Thyroid gland (tissue), 4 donors: ENCODE measurements around the gene MLLT1. TPM values are rescaled to one million over a fixed set of nuclear protein-coding genes. Genes with fewer than 3 reads are reported as not detected.

ENCODE experiments used
- DNase-seq, 2 donors: peaks; one replicate each; pipeline ENCODE4 v3.0.0-alpha.2; 2019
- H3K27ac ChIP-seq, 3 donors: fragments of 200-600 bp; sonication (generic); 1 replicate in 2 of 3; 2 replicates in 1 of 3; pipeline ENCODE4 v1.5.1; 2016 to 2019; ENCODE audit warnings: mild to moderate bottlenecking in 1 of 3, moderate library complexity in 1 of 3
- H3K27me3 ChIP-seq: fragments of 200-600 bp; sonication (generic); one replicate; pipeline ENCODE4 v1.5.1; 2019
- H3K36me3 ChIP-seq, 2 donors: fragments of 200-600 bp; sonication (generic); one replicate each; pipeline ENCODE4 v1.5.1; 2016 to 2019
- H3K4me1 ChIP-seq, 2 donors: fragments of 200-600 bp; sonication (generic); one replicate each; pipeline ENCODE4 v1.5.1; 2017 to 2019
- H3K4me3 ChIP-seq, 3 donors: fragments of 200-600 bp; sonication (generic); replicated peaks in 1 of 3; 1 replicate in 2 of 3; 2 replicates in 1 of 3; pipeline ENCODE4 v1.5.1; 2016; ENCODE audit warnings: mild to moderate bottlenecking in 1 of 3
- H3K9me3 ChIP-seq: fragments of 200-600 bp; sonication (generic); one replicate; pipeline ENCODE4 v1.5.1; 2017
- POLR2A ChIP-seq, 2 donors: fragments of 450-650 bp; IDR thresholded peaks; one replicate each; pipeline ENCODE4 v1.6.1; 2017; ENCODE audit warnings: antibody characterized with exemption in 2 of 2, mild to moderate bottlenecking in 2 of 2, moderate library complexity in 1 of 2
- WGBS, 2 donors: methylation state at CpG; one replicate each; pipeline ENCODE4 v1.1.5; 2017; 5-methylcytosine and 5-hydroxymethylcytosine counted together
- intact Hi-C: fragments of 100-400 bp; cut with DNase I; formaldehyde crosslinking; loops from one replicate; pipeline ENCODE4 v1.15.1; 2023
- total RNA-seq, 4 donors: library from RNA; depleted of rRNA; stranded (reverse); fragments of >200 nt; gene quantifications; one replicate each; pipeline ENCODE4 v1.2.3, GENCODE V29; 2016
- TF ChIP-seq, protein P1 (sequence below), 6 experiments: fragments of 200-600 bp in 3 of 6; fragments of 450-650 bp in 3 of 6; sonication (generic) in 3 of 6; IDR thresholded peaks; one replicate each; pipeline ENCODE4 v1.5.1; 2016 to 2019; ENCODE audit warnings: antibody characterized with exemption in 6 of 6, mild to moderate bottlenecking in 2 of 6, inconsistent platforms in 1 of 6, moderate library complexity in 1 of 6

Gene MLLT1
- total RNA-seq, 4 donors from 2014 or later, result 19.2 to 35.0 (median 26.7) TPM

GRCh38 chr19:6221878-6222746 is 57.7 kb downstream of the MLLT1 start:
- no peaks in the 10 kb centered on the region for H3K27me3 ChIP-seq
- DNase-seq, result peak; percentile 55 to 58
- peaks cover 40 to 57% of the 10 kb centered on the region in 2 donors for H3K4me1 ChIP-seq
- H3K36me3 ChIP-seq, result peaks cover 22 to 27% of the 10 kb centered on the region in 2 donors
- H3K27ac ChIP-seq, result no peak overlapping the region
- TF ChIP-seq, protein P1, sequence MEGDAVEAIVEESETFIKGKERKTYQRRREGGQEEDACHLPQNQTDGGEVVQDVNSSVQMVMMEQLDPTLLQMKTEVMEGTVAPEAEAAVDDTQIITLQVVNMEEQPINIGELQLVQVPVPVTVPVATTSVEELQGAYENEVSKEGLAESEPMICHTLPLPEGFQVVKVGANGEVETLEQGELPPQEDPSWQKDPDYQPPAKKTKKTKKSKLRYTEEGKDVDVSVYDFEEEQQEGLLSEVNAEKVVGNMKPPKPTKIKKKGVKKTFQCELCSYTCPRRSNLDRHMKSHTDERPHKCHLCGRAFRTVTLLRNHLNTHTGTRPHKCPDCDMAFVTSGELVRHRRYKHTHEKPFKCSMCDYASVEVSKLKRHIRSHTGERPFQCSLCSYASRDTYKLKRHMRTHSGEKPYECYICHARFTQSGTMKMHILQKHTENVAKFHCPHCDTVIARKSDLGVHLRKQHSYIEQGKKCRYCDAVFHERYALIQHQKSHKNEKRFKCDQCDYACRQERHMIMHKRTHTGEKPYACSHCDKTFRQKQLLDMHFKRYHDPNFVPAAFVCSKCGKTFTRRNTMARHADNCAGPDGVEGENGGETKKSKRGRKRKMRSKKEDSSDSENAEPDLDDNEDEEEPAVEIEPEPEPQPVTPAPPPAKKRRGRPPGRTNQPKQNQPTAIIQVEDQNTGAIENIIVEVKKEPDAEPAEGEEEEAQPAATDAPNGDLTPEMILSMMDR (IDR thresholded peaks at IDR 0.05), result no peak
- no peak for TF ChIP-seq POLR2A (IDR thresholded peaks at IDR 0.05)
- WGBS, 2 donors, result 83 to 91% methylated on average over 28 to 36 of the region's 40 CpGs
- intact Hi-C loops, result loop anchor here (2.0 kb wide), 1 partner anchor 77 kb away; no protein-coding TSS in a partner anchor
- no peaks in the 10 kb centered on the region for H3K9me3 ChIP-seq
- no peak overlapping the region for H3K4me3 ChIP-seq

DNA sequence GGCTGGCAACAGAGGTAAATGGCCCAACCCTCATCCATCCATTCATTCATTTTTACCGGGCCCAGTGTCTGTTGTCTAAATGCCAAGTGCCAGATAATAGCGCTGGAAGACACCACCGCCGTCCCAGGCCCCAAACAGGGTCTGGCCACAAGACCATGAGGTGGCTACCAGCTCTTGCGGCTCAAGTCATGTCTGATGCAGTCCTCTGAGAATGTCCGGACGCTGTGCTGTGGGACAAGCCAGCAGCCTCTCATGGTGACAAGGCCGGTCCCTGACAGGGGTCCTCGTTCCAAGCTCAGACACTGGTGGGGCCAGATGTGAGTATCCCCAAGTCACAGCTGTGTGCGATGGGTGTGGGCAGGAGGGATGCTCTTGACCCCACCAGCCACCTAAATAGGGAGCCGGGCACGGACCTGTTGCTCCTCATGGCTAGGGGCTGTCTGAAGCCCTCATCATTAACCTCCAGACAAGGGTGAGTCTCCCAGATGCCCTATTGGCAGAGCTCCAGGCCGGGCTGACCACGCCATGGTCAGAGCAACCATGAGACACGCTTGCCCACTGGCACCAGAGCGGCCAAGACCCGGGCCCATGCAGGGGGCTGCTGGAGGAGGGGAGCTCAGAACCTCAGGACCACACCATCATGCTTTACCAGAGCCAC is 58.4 kb downstream of the MLLT1 start:
- intact Hi-C loops, result loop anchor here (2.0 kb wide), 1 partner anchor 77 kb away; no protein-coding TSS in a partner anchor
- peaks cover 46 to 64% of the 10 kb centered on the region in 2 donors for H3K4me1 ChIP-seq
- H3K27me3 ChIP-seq, result no peaks in the 10 kb centered on the region
- H3K27ac ChIP-seq, result no peak overlapping the region
- peaks cover 17 to 20% of the 10 kb centered on the region in 2 donors for H3K36me3 ChIP-seq
- H3K9me3 ChIP-seq, result no peaks in the 10 kb centered on the region
- 89 to 93% methylated on average over 11 of the region's 17 CpGs for WGBS, 2 donors
- DNase-seq, result no peak
- no peak overlapping the region for H3K4me3 ChIP-seq
- no peak for TF ChIP-seq POLR2A (IDR thresholded peaks at IDR 0.05)
- TF ChIP-seq, protein P1 (IDR thresholded peaks at IDR 0.05), result no peak

DNA sequence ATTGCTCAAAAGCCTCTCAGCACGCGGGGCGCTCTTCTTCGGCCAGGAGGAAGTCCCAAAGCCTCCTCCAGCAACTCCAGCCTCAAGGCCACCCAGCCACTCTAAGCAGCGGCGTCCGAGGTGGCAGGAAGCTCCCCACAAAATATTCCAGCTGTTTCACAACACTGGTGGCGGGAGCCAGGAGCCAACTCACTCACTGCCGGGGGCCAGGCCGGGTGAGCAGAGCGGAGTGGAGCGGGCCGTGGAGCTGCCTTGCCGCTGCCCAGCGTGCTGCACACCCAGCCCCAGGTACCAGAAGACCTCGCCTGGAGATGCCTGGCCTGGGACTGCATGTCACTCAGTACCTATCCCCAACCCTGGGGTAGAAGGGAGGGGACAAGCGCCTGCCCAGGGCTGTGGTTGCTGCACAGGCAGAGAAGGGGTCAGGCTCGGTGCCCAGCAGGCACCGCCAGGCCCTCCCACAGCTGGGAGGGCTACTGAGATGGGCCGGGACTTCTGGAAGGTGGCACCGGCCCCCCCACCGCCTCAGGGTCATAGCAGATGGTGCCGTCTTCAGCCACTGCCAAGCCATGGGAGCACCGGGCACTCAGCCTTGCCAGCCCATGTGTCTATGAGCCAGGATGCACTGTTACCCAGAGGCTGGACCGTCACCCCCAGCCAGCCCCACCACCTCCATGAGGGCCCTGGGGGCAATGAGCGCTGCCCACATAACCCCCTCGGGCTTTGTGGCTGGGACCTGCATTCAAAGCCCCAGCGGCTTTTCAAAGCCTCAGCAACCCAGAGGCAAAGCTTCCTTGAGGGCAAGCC is 59.2 kb downstream of the MLLT1 start:
- no peak overlapping the region for H3K27ac ChIP-seq
- no peak for DNase-seq

DNA sequence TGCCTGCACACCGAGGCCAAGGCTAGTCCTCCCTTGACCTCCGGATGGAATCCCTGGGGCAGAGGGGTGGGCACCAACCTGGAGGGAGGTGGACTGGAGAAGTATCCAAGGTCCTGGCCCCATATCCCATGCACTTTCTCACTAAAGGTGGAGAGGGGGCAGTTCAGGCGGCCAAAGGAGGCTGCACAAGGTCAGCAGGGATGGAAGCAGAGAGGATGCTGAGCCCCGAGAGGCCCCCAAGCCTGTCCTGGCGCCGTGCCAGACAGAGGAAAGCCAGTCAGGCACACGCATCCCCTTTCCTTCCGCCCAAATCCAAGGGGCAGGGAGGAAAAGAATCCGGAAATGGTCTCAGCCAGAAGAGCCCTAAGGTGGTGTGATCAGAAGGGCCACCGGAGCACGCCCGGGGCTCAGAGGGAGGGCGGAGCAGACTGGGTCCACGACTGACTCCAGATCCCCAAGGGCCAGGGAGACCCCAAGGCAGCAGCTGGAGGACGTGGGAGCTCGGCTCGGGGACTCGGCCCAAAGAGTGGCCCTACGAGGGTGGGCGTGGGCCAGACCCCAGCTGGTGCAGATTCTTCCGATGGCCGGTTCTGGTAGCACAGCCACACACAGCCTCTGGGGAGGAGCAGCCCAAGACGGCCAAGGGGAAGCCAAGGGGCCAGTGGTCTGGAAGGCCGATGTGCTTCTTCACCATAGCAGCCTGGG is 60.0 kb downstream of the MLLT1 start:
- intact Hi-C loops, result loop anchor here (2.0 kb wide), 1 partner anchor 79 kb away; no protein-coding TSS in a partner anchor
- Histone ChIP-seq H3K27me3 (no peaks in the 10 kb centered on the region), H3K4me3 (no peak overlapping the region), H3K27ac (peak overlapping the region in 1 of 3 donors; percentile 9), H3K36me3 (peaks cover 10 to 15% of the 10 kb centered on the region in 2 donors), H3K4me1 (peaks cover 50 to 68% of the 10 kb centered on the region in 2 donors), H3K9me3 (no peaks in the 10 kb centered on the region)
- TF ChIP-seq, protein P1 (IDR thresholded peaks at IDR 0.05), result no peak
- no peak for TF ChIP-seq POLR2A (IDR thresholded peaks at IDR 0.05)
- WGBS, 2 donors, result 68 to 70% methylated on average over 6 to 12 of the region's 24 CpGs
- no peak for DNase-seq

More for the DNA sequence above, 59.2 kb downstream of the MLLT1 start:
- WGBS, 2 donors, result 94% methylated on average over 5 of the region's 28 CpGs; no CpG with 5 or more reads in 1 of the 2 donors
- intact Hi-C loops, result loop anchor here (2.0 kb wide), 1 partner anchor 78 kb away; no protein-coding TSS in a partner anchor
- no peak overlapping the region for H3K4me3 ChIP-seq
- no peaks in the 10 kb centered on the region for H3K9me3 ChIP-seq
- TF ChIP-seq POLR2A (IDR thresholded peaks at IDR 0.05), result no peak
- TF ChIP-seq, protein P1 (IDR thresholded peaks at IDR 0.05), result no peak
- H3K27me3 ChIP-seq, result no peaks in the 10 kb centered on the region
- H3K36me3 ChIP-seq, result peaks cover 10 to 13% of the 10 kb centered on the region in 2 donors
- peaks cover 50 to 68% of the 10 kb centered on the region in 2 donors for H3K4me1 ChIP-seq
